GM19397 (cell line): ENCODE data around the gene MCTP1.
"Not testable (repeated sequence)": the region's sequence is repeated elsewhere in the genome, so short reads cannot be mapped to it uniquely, and the experiment has no call there.

Experiments
- ATAC-seq: cut with Tn5 transposase; IDR thresholded peaks from one replicate; pipeline ENCODE4 v1.9.1; 2021; ENCODE audit warnings: mild to moderate bottlenecking, moderate library complexity; ENCODE audit not compliant: unreplicated experiment

MCTP1 gene

GRCh38 chr5:95035891-95036685 lies 248.8 kb downstream of the MCTP1 start:
- no peak for ATAC-seq

- ATAC-seq, result no peak
Measured at GRCh38 chr5:95032801-95033200, 252.1 kb downstream of the MCTP1 start.

DNA sequence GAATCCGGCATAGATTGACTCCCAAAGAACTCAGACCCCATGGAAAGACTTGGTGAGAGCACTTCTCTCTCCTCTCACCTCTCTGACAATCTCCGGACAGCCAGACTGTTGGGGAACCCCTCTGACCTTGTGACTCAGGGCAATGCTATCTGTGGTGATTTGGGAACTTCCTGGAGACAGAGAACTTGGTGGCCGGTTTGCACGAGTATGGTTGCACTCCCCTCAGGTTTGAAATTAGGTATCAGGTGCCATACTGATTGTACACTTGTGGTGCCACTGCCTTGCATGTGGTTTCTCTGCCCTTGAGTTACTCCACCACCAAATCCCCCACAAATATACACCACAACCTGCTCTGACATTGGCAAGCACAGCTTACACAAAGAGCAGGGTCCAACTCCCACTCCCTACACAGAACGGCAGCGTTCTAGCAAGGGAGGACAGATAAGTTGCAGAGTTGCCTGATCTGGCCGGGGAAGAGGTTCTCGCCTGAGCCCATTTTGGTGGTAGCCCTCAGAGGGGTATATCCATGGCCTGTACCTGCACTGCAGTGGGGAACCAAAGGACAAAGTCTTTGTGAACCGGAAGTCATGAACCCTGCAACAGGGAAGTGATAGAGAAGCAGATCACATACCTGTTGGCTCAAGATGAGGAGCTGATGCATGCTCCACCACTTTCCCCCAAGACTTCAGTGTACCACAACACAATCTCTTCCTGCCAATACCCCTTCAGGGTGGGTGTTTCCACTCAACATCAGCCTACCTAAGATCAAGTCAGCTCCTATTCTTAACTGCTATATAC lies 255.1 kb downstream of the MCTP1 start:
- peak; percentile 40 for ATAC-seq

- ATAC-seq, result peak; percentile 28
Measured at GRCh38 chr5:95027775-95028174, 257.1 kb downstream of the MCTP1 start.

GRCh38 chr5:95027151-95027721 lies 257.7 kb downstream of the MCTP1 start:
- ATAC-seq, result peak; percentile 30

DNA sequence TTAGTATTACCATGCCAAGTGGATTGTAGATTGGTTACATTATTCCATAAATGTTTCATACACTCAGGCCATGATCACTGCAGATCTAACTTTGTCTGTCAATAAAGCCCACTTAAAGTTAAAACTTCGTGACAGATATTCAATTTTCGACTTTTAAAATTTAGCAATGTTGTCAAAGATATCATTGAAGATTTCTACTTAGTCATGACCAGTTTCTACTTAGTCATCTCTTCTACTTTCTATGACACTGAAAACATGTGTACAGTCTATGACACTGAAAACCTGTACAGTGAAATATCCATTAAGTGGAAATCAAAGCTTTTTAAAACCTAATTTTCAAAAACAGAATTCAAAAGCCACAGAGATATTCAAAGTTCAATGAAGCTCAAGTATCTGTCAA lies 258.2 kb downstream of the MCTP1 start:
- no peak for ATAC-seq

GRCh38 chr5:95022967-95023695 lies 261.8 kb downstream of the MCTP1 start:
- ATAC-seq, result peak; percentile 74

DNA sequence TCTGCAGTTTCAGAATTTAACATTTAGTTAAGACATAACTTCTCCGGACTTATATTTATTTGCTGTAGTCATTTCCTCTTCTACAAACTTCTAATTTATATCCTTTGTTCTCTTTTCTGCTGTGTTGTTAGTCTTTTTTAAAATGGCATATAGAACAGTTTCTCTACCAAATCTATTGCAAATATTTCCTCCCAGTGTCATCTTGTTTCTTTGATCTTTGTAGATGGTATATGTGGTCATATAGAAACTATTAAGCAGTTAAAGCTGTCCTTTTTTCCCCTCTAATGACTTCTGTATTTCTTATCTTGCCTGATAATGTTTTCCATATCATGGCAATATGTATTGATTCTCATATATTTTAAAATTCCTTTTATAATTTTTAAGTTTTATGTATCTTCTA lies 264.5 kb downstream of the MCTP1 start:
- no peak for ATAC-seq

- ATAC-seq, result no peak
Measured at GRCh38 chr5:95018946-95019345, 265.9 kb downstream of the MCTP1 start.

DNA sequence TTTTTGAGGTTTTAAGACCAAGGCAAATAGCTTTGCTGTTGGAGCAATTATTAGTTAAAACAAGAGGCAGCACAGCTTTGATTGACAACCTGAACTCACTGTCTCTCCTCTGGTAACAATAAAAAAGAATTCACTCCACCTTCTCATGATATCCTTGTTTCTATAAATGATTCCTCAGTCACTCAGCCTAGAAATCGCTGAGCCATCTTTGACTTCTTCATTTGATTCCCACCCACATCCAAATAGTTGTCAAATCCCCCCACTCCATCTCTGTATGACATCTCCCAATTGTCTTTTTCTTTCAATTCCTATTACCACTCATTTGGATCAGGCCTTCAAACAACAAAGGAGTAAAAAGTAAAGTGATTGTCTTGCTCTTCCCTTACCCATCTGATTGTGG lies 266.4 kb downstream of the MCTP1 start:
- no peak for ATAC-seq

GRCh38 chr5:95009812-95010211 lies 275.1 kb downstream of the MCTP1 start:
- ATAC-seq, result no peak

GRCh38 chr5:95007921-95008597 lies 276.8 kb downstream of the MCTP1 start:
- ATAC-seq, result peak; percentile 77

GRCh38 chr5:95005811-95006210 lies 279.1 kb downstream of the MCTP1 start:
- ATAC-seq, result no peak

DNA sequence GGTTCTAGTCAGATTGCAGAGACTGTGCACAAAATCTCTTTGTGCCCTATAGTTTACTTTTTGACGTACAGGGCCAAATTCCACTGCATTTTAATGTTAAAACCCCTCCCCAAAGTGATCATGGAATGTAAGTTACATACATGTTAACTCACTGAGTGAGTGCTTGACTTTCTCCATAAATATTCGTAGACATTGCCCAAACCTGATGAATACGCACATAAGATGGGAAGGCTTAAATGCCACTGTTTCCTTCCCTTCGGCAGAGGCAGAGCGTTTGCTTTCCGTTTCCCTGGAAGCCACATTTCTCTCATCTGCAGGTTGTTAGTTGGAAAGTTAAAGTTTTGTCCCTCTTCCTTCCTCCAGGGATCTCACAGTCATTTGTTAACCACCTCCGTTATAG lies 286.2 kb downstream of the MCTP1 start:
- ATAC-seq, result no peak

DNA sequence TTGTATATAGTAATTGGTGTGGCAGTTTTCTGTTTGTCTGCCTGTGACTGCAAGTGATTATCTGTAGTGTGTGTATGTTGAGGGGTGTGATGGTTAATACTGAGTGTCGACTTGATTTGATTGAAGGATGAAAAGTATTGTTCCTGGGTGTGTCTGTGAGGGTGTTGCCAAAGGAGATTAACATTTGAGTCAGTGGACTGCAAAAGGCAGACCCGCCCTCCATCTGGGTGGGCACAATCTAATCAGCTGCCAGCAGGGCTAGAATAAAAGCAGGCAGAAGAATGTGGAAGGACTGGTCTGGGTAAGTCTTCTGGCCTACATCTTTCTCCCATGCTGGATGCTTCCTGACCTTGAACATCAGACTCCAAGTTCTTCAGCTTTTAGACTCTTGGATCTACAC lies 290.4 kb downstream of the MCTP1 start:
- not testable (repeated sequence) for ATAC-seq

GRCh38 chr5:94993491-94993890 lies 291.4 kb downstream of the MCTP1 start:
- no peak for ATAC-seq

DNA sequence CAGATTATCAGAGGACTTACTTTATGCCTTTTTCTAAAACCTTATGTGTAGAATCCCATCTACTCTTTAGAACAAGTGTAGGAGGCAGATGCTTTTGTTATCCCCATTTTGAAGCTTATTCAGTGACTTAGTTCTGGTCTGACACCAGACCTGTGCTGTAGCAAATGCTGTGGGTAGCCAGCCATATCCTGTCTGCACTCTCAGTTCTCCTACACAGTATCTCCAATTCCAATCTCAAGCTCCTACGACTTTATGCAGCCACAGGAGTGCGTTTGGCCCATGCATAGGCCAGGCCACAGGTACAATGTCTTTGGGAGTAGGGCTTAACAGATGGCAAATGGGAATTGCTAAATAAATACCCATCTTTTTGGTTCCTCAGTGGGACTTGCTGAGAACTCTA lies 292.6 kb downstream of the MCTP1 start:
- ATAC-seq, result no peak

DNA sequence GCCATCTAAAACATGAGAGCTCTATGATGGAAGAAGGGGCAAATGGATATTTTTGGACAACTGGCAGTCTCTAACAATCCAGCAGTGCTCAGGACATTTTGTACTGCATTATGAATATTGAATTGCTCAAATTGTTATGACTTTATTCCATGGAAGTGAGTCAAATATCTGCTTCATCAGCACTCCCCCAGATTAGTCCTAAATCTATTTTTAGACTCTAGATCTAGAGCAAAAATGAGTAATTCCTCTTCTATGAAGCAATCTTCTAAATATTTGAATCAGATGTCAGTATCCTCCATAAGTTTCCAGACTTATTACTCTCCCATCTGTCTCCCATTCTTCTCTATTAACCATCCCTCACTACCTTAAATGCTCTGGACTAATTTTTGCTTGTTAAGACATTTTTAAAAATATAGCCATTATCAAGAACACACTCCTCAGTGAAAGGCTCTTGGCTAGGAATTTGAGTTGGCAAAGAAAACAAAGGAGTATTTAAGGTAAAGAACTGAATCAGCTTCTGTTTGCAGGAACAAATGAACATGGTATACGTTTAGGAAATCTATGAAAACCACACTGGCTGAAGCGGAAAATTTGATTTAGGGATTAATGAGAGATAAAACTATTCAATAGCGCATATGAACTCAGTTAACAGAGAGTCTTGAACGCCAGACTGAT lies 300.9 kb downstream of the MCTP1 start:
- ATAC-seq, result no peak

GRCh38 chr5:94977437-94977836 lies 307.5 kb downstream of the MCTP1 start:
- no peak for ATAC-seq

GRCh38 chr5:94976853-94977252 lies 308.0 kb downstream of the MCTP1 start:
- ATAC-seq, result no peak
